ENCODE data around the gene SERPINB10.

Gene SERPINB10

GRCh38 chr18:63972002-63972376, 64.2 kb downstream of the SERPINB10 start:
- no peaks in the 10 kb centered on the region for H3K36me3 ChIP-seq (ENCODE audit: control insufficient read depth in 1 of 2, insufficient read depth in 2 of 2, low read length in 2 of 2)
- H2BK12ac ChIP-seq (ENCODE audit: low read length) = no peak overlapping the region
- no peak for DNase-seq
- H3K4me3 ChIP-seq (ENCODE audit: low read depth, low read length) = no peak overlapping the region
- H3K27me3 ChIP-seq (ENCODE audit: insufficient read depth, low read length) = no peaks in the 10 kb centered on the region
- H3K9me3 ChIP-seq (ENCODE audit: insufficient read depth, low read depth, low read length) = no peaks in the 10 kb centered on the region
- H2BK120ac ChIP-seq (ENCODE audit: insufficient read depth, low read length, poor library complexity) = no peak overlapping the region
- peaks cover 5% of the 10 kb centered on the region for H3K79me2 ChIP-seq (ENCODE audit: control insufficient read depth, insufficient read depth, low read length, poor library complexity)
- WGBS (ENCODE audit: extremely low coverage, insufficient coverage, insufficient read length) = no CpG with 5 or more reads among the region's 5 CpGs
- H3K14ac ChIP-seq (ENCODE audit: low read length) = no peak overlapping the region
- H3K4ac ChIP-seq (ENCODE audit: low read depth, low read length) = no peak overlapping the region
- H4K8ac ChIP-seq (ENCODE audit: low read depth, low read length) = no peak overlapping the region
- no peak overlapping the region for H3K4me2 ChIP-seq (ENCODE audit: low read length)
- H2AK5ac ChIP-seq (ENCODE audit: low read length) = no peak overlapping the region
- no peak overlapping the region for H3K27ac ChIP-seq (ENCODE audit: low read depth, low read length)
- no peak overlapping the region for H4K91ac ChIP-seq (ENCODE audit: low read depth, low read length)
- H3K9ac ChIP-seq (ENCODE audit: low read length) = no peak overlapping the region
- peaks cover 0 to 3% of the 10 kb centered on the region in 2 experiments for H3K4me1 ChIP-seq (ENCODE audit: control insufficient read depth in 1 of 2, insufficient read depth in 2 of 2, low read length in 2 of 2)
- H3K18ac ChIP-seq (ENCODE audit: low read length) = no peak overlapping the region
- peaks cover 12% of the 10 kb centered on the region for H3K79me1 ChIP-seq (ENCODE audit: low read length)
- no peak overlapping the region for H2AFZ ChIP-seq (ENCODE audit: insufficient read depth, low read length, poor library complexity)
- no peak overlapping the region for H4K12ac ChIP-seq (ENCODE audit: low read depth, low read length)
- H2BK5ac ChIP-seq (ENCODE audit: low read depth, low read length, poor library complexity) = no peak overlapping the region
- no peak overlapping the region for H3K23ac ChIP-seq (ENCODE audit: low read length)

GRCh38 chr18:63974991-63975390, 67.2 kb downstream of the SERPINB10 start:
- H3K23ac ChIP-seq (ENCODE audit: low read length) = no peak overlapping the region
- H3K18ac ChIP-seq (ENCODE audit: low read length) = no peak overlapping the region
- no peak overlapping the region for H3K4ac ChIP-seq (ENCODE audit: low read depth, low read length)
- no CpG with 5 or more reads among the region's 2 CpGs for WGBS (ENCODE audit: extremely low coverage, insufficient coverage, insufficient read length)
- DNase-seq = peak in 1 of 2 donors; percentile 24
- no peak overlapping the region for H2BK120ac ChIP-seq (ENCODE audit: insufficient read depth, low read length, poor library complexity)
- no peaks in the 10 kb centered on the region for H3K36me3 ChIP-seq (ENCODE audit: control insufficient read depth in 1 of 2, insufficient read depth in 2 of 2, low read length in 2 of 2)
- no peak overlapping the region for H3K4me3 ChIP-seq (ENCODE audit: low read depth, low read length)
- H2AFZ ChIP-seq (ENCODE audit: insufficient read depth, low read length, poor library complexity) = no peak overlapping the region
- H2BK5ac ChIP-seq (ENCODE audit: low read depth, low read length, poor library complexity) = no peak overlapping the region
- H3K14ac ChIP-seq (ENCODE audit: low read length) = no peak overlapping the region
- H2AK5ac ChIP-seq (ENCODE audit: low read length) = no peak overlapping the region
- H4K8ac ChIP-seq (ENCODE audit: low read depth, low read length) = no peak overlapping the region
- H4K91ac ChIP-seq (ENCODE audit: low read depth, low read length) = no peak overlapping the region
- peaks cover 0 to 3% of the 10 kb centered on the region in 2 experiments for H3K4me1 ChIP-seq (ENCODE audit: control insufficient read depth in 1 of 2, insufficient read depth in 2 of 2, low read length in 2 of 2)
- H3K9ac ChIP-seq (ENCODE audit: low read length) = no peak overlapping the region
- peaks cover 10% of the 10 kb centered on the region for H3K79me1 ChIP-seq (ENCODE audit: low read length)
- no peak overlapping the region for H3K4me2 ChIP-seq (ENCODE audit: low read length)
- no peak overlapping the region for H3K27ac ChIP-seq (ENCODE audit: low read depth, low read length)
- no peak overlapping the region for H2BK12ac ChIP-seq (ENCODE audit: low read length)
- no peak overlapping the region for H4K12ac ChIP-seq (ENCODE audit: low read depth, low read length)
- H3K79me2 ChIP-seq (ENCODE audit: control insufficient read depth, insufficient read depth, low read length, poor library complexity) = peaks cover 5% of the 10 kb centered on the region
- no peaks in the 10 kb centered on the region for H3K27me3 ChIP-seq (ENCODE audit: insufficient read depth, low read length)
- no peaks in the 10 kb centered on the region for H3K9me3 ChIP-seq (ENCODE audit: insufficient read depth, low read depth, low read length)

- Histone ChIP-seq H2BK5ac (ENCODE audit: low read depth, low read length, poor library complexity) (no peak overlapping the region), H3K9me3 (ENCODE audit: insufficient read depth, low read depth, low read length) (no peaks in the 10 kb centered on the region), H2AFZ (ENCODE audit: insufficient read depth, low read length, poor library complexity) (no peak overlapping the region), H3K27me3 (ENCODE audit: insufficient read depth, low read length) (no peaks in the 10 kb centered on the region), H3K23ac (ENCODE audit: low read length) (no peak overlapping the region), H3K79me1 (ENCODE audit: low read length) (peaks cover 6% of the 10 kb centered on the region), H3K9ac (ENCODE audit: low read length) (no peak overlapping the region), H3K4me2 (ENCODE audit: low read length) (no peak overlapping the region), H3K14ac (ENCODE audit: low read length) (no peak overlapping the region), H3K4ac (ENCODE audit: low read depth, low read length) (no peak overlapping the region), H4K91ac (ENCODE audit: low read depth, low read length) (no peak overlapping the region), H3K27ac (ENCODE audit: low read depth, low read length) (no peak overlapping the region), H3K36me3 (ENCODE audit: control insufficient read depth in 1 of 2, insufficient read depth in 2 of 2, low read length in 2 of 2) (no peaks in the 10 kb centered on the region), H3K18ac (ENCODE audit: low read length) (no peak overlapping the region), H2AK5ac (ENCODE audit: low read length) (no peak overlapping the region), H3K4me1 (ENCODE audit: control insufficient read depth in 1 of 2, insufficient read depth in 2 of 2, low read length in 2 of 2) (peaks cover 0 to 3% of the 10 kb centered on the region in 2 experiments), H4K12ac (ENCODE audit: low read depth, low read length) (no peak overlapping the region), H3K79me2 (ENCODE audit: control insufficient read depth, insufficient read depth, low read length, poor library complexity) (peaks cover 1% of the 10 kb centered on the region), H3K4me3 (ENCODE audit: low read depth, low read length) (no peak overlapping the region), H2BK12ac (ENCODE audit: low read length) (no peak overlapping the region), H2BK120ac (ENCODE audit: insufficient read depth, low read length, poor library complexity) (no peak overlapping the region), H4K8ac (ENCODE audit: low read depth, low read length) (no peak overlapping the region)
- DNase-seq = no peak
- no CpG with 5 or more reads among the region's 3 CpGs for WGBS (ENCODE audit: extremely low coverage, insufficient coverage, insufficient read length)
These were observed 67.9 kb downstream of the SERPINB10 start for GRCh38 chr18:63975628-63976027.

GRCh38 chr18:63977040-63977439, 69.3 kb downstream of the SERPINB10 start:
- Histone ChIP-seq H3K9ac (ENCODE audit: low read length) (no peak overlapping the region), H4K91ac (ENCODE audit: low read depth, low read length) (no peak overlapping the region), H3K18ac (ENCODE audit: low read length) (no peak overlapping the region), H3K79me2 (ENCODE audit: control insufficient read depth, insufficient read depth, low read length, poor library complexity) (no peaks in the 10 kb centered on the region), H3K4me3 (ENCODE audit: low read depth, low read length) (no peak overlapping the region), H3K4ac (ENCODE audit: low read depth, low read length) (no peak overlapping the region), H2BK12ac (ENCODE audit: low read length) (no peak overlapping the region), H2BK120ac (ENCODE audit: insufficient read depth, low read length, poor library complexity) (no peak overlapping the region), H4K8ac (ENCODE audit: low read depth, low read length) (no peak overlapping the region), H3K36me3 (ENCODE audit: control insufficient read depth in 1 of 2, insufficient read depth in 2 of 2, low read length in 2 of 2) (peaks cover 0 to 2% of the 10 kb centered on the region in 2 experiments), H4K12ac (ENCODE audit: low read depth, low read length) (no peak overlapping the region), H3K4me2 (ENCODE audit: low read length) (no peak overlapping the region), H3K27me3 (ENCODE audit: insufficient read depth, low read length) (no peaks in the 10 kb centered on the region), H2AK5ac (ENCODE audit: low read length) (no peak overlapping the region), H2BK5ac (ENCODE audit: low read depth, low read length, poor library complexity) (no peak overlapping the region), H2AFZ (ENCODE audit: insufficient read depth, low read length, poor library complexity) (no peak overlapping the region), H3K23ac (ENCODE audit: low read length) (no peak overlapping the region), H3K79me1 (ENCODE audit: low read length) (no peaks in the 10 kb centered on the region), H3K9me3 (ENCODE audit: insufficient read depth, low read depth, low read length) (no peaks in the 10 kb centered on the region), H3K4me1 (ENCODE audit: control insufficient read depth in 1 of 2, insufficient read depth in 2 of 2, low read length in 2 of 2) (peaks cover 2 to 4% of the 10 kb centered on the region in 2 experiments), H3K27ac (ENCODE audit: low read depth, low read length) (no peak overlapping the region), H3K14ac (ENCODE audit: low read length) (no peak overlapping the region)
- WGBS (ENCODE audit: extremely low coverage, insufficient coverage, insufficient read length) = no CpG with 5 or more reads among the region's 3 CpGs
- no peak for DNase-seq
